ENCODE data around the gene COMMD3. TPM values are rescaled to one million over a fixed set of nuclear protein-coding genes. Genes with fewer than 3 reads are reported as not detected.
A peak's percentile ranks its signal among the peaks of the same experiment; 100 is the strongest.

The COMMD3 gene
- total RNA-seq, 4 donors from 2014 or later, result 25.5 to 41.1 (median 31.5) TPM

- Histone ChIP-seq H3K9me3 (no peaks in the 10 kb centered on the region), H3K4me3 (peak within 1 kb of the TSS; percentile 90 to 99 (median 92)), H3K4me1 (peaks cover 52 to 70% (median 63%) of the 10 kb centered on the region in 4 donors), H3K27ac (replicated peaks in 1 of 4) (peak within 1 kb of the TSS; percentile 96 to 99 (median 98)), H3K36me3 (no peaks in the 10 kb centered on the region), H3K27me3 (no peaks in the 10 kb centered on the region)
- no peak for TF ChIP-seq POLR2AphosphoS5 (IDR thresholded peaks at IDR 0.05)
- TF ChIP-seq CTCF (IDR thresholded peaks at IDR 0.05), result no peak
- TF ChIP-seq POLR2A (IDR thresholded peaks at IDR 0.05; ENCODE audit: low read depth), result no peak
- TF ChIP-seq EP300 (IDR thresholded peaks at IDR 0.05), result no peak
- 0% methylated on average over 2 of the region's 85 CpGs for WGBS
- peak; percentile 97 for DNase-seq (ENCODE audit: extremely low spot score)
- intact Hi-C loops (cut with DNase I), result loop anchor here (5.0 to 10.0 kb wide), 3 partner anchors 68 to 394 kb away; partner anchors contain the start of gene PIP4K2A
These were observed 4.5 kb downstream of the COMMD3 start, which contains the start of gene BMI1 for GRCh38 chr10:22320591-22321155. TSS of gene BMI1 (plus strand) at chr10:22321099. CDS start at chr10:22326450, 5,351 bp downstream.

- Histone ChIP-seq H3K27ac (replicated peaks in 1 of 4) (peak overlapping the region; percentile 96 to 99 (median 98)), H3K36me3 (no peaks in the 10 kb centered on the region), H3K4me3 (peak overlapping the region; percentile 90 to 99 (median 92)), H3K4me1 (peaks cover 56 to 76% (median 69%) of the 10 kb centered on the region in 4 donors), H3K27me3 (no peaks in the 10 kb centered on the region), H3K9me3 (no peaks in the 10 kb centered on the region)
- under 1% methylated on average over 48 of the region's 114 CpGs for WGBS
- intact Hi-C loops (cut with DNase I), result loop anchor here (5.0 to 10.0 kb wide), 3 partner anchors 69 to 393 kb away; partner anchors contain the start of gene PIP4K2A
- no peak for DNase-seq (ENCODE audit: extremely low spot score)
- TF ChIP-seq POLR2AphosphoS5 (IDR thresholded peaks at IDR 0.05) (peak; percentile 15 to 46), POLR2A (IDR thresholded peaks at IDR 0.05; ENCODE audit: low read depth) (peak; percentile 22), CTCF (IDR thresholded peaks at IDR 0.05) (no peak)
These were observed 5.2 kb downstream of the COMMD3 start for GRCh38 chr10:22321156-22321923.

GRCh38 chr10:22321924-22322640 lies 5.9 kb downstream of the COMMD3 start:
- Histone ChIP-seq H3K4me1 (peaks cover 57 to 79% (median 69%) of the 10 kb centered on the region in 4 donors), H3K27ac (replicated peaks in 1 of 4) (peak overlapping the region; percentile 10 to 64 (median 42)), H3K9me3 (no peaks in the 10 kb centered on the region), H3K27me3 (no peaks in the 10 kb centered on the region), H3K36me3 (peaks cover 0 to 5% (median 2%) of the 10 kb centered on the region in 4 donors), H3K4me3 (peak overlapping the region; percentile 78 to 99 (median 90))
- intact Hi-C loops (cut with DNase I), result loop anchor here (5.0 to 10.0 kb wide), 3 partner anchors 70 to 393 kb away; partner anchors contain the start of gene PIP4K2A
- DNase-seq (ENCODE audit: extremely low spot score), result no peak
- WGBS, result 10% methylated on average over 8 of the region's 57 CpGs
- TF ChIP-seq POLR2AphosphoS5 (IDR thresholded peaks at IDR 0.05) (no peak), EP300 (IDR thresholded peaks at IDR 0.05) (no peak), POLR2A (IDR thresholded peaks at IDR 0.05; ENCODE audit: low read depth) (no peak), CTCF (IDR thresholded peaks at IDR 0.05) (no peak)

GRCh38 chr10:22322641-22323160 lies 6.5 kb downstream of the COMMD3 start:
- TF ChIP-seq EP300 (IDR thresholded peaks at IDR 0.05), result no peak
- TF ChIP-seq POLR2A (IDR thresholded peaks at IDR 0.05; ENCODE audit: low read depth), result no peak
- TF ChIP-seq POLR2AphosphoS5 (IDR thresholded peaks at IDR 0.05), result no peak
- no peak for TF ChIP-seq CTCF (IDR thresholded peaks at IDR 0.05)
- intact Hi-C loops (cut with DNase I), result loop anchor here (5.0 to 10.0 kb wide), 3 partner anchors 70 to 392 kb away; partner anchors contain the start of gene PIP4K2A
- no peak for DNase-seq (ENCODE audit: extremely low spot score)
- Histone ChIP-seq H3K4me1 (peaks cover 52 to 72% (median 63%) of the 10 kb centered on the region in 4 donors), H3K27ac (replicated peaks in 1 of 4) (peak overlapping the region in 1 of 4 donors; percentile 10), H3K27me3 (no peaks in the 10 kb centered on the region), H3K36me3 (peaks cover 1 to 12% (median 5%) of the 10 kb centered on the region in 4 donors), H3K9me3 (no peaks in the 10 kb centered on the region), H3K4me3 (peak overlapping the region; percentile 78 to 99 (median 90))
- 69% methylated on average over 5 of the region's 5 CpGs for WGBS

Measured in esophagus muscularis mucosa (tissue), 4 donors.